HG02623 (cell line): Measurements from ENCODE around the gene RASD2.

Experiments
- ATAC-seq: cut with Tn5 transposase; IDR thresholded peaks from one replicate; pipeline ENCODE4 v1.9.1; 2021; ENCODE audit warnings: moderate library complexity; ENCODE audit not compliant: unreplicated experiment

The RASD2 gene

GRCh38 chr22:35539910-35540594 lies 579 bp upstream of the RASD2 start:
- no peak for ATAC-seq

GRCh38 chr22:35541254-35541748 lies 670 bp downstream of the RASD2 start:
- no peak for ATAC-seq

DNA sequence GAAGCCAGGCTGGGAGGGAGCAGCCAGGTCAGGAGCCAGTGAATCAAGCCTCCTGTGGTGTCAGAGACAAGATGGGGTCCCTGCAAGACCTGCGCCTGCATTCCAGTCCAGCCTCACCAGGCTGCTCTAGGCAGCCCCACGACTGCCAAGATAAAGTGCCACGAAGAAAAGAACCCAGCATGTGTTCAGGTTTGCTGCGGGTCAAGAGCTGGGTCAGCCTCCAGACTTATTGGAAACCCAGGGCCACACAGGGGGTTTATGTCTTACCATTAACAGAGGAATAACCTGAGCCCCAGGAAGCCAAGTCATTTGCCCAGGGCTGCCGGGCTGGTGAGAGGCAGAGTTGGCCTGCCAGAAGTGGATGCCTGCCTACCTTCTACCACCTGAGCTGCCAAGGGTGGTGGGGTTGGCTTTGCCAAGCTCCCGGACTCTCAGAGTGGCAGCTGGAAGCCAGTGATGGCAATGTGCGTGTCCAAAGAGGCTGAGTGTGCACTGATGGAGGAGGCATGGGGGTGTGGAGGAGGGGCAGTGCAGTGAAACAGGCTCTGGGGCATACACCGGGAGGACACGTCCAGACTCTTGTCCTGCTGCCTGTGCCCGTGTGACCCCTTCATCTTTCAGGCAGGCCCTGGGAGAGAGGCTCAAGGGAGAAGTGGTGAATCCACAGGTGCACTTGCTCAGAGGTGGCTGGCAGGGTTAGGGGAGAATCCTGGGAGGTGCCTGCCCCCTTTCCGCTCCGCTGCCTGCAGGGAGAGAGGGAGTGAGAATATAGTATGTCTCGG lies 1.7 kb downstream of the RASD2 start:
- ATAC-seq = no peak

- ATAC-seq = no peak
These were observed 2.4 kb downstream of the RASD2 start for GRCh38 chr22:35542939-35543516.

GRCh38 chr22:35543702-35544101 lies 3.1 kb downstream of the RASD2 start:
- no peak for ATAC-seq

- ATAC-seq = no peak
These were observed 3.6 kb downstream of the RASD2 start for GRCh38 chr22:35544189-35544588.

DNA sequence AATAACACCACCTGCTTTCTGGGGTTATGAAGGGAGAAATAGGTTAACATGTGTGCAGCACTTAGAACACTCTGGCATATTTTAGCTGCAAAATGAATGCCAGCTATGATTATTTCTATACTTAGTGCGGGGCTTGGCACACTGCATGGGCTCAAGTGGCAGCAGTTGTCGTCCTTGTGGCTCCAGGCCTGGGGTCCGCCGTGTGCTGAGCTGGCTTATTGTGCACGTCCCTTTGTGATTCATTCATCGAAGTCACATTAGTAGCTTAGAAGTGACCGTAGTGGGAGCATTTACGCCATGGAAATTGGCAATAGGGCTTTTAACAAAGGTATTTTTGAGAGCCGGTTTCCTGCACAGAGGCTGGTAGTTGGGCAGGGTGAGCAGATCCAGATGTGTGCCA lies 4.2 kb downstream of the RASD2 start:
- no peak for ATAC-seq

DNA sequence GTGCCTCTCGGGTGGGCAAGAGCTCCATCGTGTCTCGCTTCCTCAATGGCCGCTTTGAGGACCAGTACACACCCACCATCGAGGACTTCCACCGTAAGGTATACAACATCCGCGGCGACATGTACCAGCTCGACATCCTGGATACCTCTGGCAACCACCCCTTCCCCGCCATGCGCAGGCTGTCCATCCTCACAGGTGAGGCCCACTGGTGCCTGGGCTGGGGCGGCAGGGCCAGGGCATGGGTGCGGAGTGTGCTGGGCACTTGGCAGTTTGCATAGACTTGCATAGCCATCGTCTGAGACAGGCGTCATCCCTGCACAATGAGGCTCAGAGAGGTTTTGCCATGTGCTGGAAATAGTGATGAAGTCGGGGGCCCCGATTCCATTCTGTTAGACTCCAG lies 6.3 kb downstream of the RASD2 start:
- no peak for ATAC-seq

DNA sequence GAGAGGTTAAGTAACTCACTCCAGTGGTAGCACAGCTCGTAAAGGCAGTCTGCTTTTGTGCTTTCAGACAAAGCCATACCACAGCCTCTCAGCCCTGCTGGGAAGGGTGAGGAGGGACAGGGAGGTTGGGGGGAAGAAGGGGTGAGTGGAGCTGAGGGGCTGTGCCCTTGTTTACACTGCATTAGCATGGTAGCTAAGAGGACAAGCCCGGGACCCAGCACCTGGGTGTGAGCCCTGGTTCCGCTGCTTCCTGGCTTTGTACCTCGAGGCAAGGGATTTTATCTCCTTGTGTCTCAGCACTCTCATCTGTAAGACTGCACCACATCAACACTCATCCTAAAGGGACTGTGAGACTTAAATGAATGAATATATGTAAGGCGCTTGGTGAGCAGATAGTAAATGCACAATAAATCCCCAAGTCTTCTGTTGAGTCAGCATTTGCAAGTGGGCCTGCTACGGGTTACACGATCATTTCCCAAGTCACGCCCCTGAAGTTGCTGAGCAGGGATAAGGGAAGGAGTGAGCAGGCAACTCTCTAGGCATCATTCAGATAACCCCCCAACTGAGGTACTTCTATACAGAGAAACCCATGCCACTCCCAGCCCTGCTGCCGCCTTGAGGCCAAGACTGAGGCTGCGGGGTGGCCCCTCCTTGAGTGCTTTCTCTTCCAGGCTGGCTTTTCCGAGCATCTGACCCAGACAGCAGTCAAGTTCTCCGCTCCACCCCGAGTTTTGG lies 7.5 kb downstream of the RASD2 start:
- no peak for ATAC-seq

DNA sequence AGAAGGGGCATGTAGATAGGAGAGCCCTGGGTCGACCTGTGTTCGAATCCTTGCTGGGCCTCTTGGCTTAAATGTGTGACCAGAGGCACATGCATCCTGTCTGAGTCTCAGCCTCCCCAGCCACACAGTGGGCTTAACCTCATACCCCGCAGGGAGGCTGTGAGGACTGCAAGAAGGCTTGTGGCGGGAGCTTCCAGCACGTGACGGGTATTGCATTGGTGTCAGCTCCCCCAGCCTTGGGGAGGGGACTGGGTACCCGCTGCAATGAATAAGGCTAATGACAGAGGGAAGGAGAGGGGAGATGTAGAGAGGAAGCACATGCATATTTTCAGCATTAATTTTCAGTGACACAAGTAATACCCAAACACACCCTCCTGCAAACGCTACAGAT lies 8.1 kb downstream of the RASD2 start:
- ATAC-seq = no peak

DNA sequence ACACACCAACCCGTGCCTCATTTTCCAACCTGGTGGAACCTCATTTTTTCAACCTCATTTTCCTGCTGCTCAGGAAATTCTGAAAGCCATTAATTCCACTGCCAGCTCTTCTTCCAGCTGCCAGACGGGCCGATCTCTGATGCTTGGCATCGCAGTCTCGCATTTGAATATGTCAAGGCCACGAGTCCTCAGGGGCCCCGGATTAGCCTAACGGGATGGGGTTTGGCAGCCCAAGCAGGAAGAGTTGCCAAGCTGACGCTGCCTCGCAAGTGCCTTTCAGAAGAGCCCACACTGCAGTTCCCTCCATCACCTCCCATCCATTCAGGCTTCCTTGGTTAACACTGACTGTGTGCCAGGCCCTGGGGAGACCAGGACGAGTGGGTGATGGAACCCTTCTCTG lies 8.7 kb downstream of the RASD2 start:
- no peak for ATAC-seq

GRCh38 chr22:35551549-35552177 lies 11.0 kb downstream of the RASD2 start:
- no peak for ATAC-seq

- no peak for ATAC-seq
These were observed 11.7 kb downstream of the RASD2 start for GRCh38 chr22:35552196-35552842.

GRCh38 chr22:35552846-35553245 lies 12.2 kb downstream of the RASD2 start:
- ATAC-seq = no peak

GRCh38 chr22:35553341-35553740 lies 12.7 kb downstream of the RASD2 start:
- no peak for ATAC-seq

DNA sequence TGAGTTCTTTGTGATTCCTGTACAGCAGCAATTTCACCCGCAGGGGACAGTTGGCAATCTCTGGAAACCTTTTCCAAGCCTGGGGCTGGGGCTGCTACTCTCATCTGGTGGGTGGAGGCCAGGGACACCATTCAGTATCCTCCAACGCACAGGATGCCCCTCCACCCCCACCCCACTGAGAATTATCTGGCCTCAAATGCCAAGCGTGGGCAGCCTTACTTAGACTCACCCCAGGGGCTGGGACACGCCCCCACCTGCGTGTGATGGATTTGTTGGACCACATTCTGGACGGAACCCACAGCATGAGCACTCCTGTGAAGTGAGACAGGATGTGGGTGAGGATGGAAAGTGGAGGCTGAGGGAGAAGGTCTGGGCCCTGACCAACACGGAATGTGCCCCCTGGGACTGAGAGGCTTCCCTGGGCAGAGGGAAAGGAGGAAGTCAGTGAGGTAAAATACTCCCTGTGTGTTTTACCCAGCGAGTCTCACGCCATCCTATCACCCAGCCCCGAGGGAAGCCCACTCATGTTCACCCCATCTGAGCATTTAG lies 13.7 kb downstream of the RASD2 start:
- ATAC-seq = no peak

- ATAC-seq = no peak
These were observed 14.9 kb downstream of the RASD2 start for GRCh38 chr22:35555483-35555890.

DNA sequence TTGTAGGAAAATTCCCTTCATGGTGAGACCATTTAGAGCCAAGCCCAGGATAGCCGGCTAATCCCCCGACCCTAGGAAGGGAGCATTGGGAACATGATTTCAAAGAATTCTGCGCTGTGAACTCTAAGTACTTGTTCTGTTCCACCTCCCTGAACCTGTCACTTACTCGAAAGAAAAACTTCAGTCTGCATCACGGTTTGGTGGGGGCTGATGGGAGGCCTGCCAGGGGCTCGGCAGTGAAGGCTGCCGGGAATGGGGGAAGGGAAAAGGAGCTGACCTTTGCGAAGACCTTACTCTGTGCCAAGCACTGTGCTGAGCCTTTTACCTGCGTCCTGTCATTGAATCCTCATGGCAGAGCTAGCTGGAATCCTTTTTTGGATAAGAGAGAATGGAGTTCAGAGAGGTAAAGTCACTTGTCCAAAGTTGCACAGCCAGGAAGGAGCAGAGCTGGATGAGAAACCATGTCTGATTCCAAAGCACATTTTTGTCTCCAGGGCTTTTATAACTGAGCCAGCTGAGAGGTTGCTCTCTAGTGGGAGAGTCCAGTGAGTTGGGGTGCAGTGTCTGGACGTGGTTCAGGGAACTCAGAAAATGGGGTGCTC lies 15.4 kb downstream of the RASD2 start:
- no peak for ATAC-seq

DNA sequence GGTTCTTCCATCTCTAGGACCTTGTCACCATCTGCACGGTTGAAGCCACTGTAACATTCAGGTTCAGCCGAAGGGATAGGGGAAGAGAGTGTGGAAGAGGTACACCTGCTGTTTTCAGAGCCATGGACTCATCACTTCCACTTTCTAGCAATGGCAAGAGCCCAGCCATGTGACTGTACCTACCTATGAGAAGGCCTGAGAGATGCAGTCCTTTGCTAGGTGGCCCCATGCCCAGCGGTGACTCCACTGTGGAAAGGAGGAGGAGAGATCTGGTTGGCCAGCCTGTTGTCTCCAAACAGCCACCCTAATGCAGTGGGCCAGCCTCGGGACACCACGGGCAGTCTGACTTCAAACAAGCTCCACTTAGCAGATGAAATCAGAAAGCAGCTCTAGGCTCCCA lies 16.0 kb downstream of the RASD2 start:
- no peak for ATAC-seq

DNA sequence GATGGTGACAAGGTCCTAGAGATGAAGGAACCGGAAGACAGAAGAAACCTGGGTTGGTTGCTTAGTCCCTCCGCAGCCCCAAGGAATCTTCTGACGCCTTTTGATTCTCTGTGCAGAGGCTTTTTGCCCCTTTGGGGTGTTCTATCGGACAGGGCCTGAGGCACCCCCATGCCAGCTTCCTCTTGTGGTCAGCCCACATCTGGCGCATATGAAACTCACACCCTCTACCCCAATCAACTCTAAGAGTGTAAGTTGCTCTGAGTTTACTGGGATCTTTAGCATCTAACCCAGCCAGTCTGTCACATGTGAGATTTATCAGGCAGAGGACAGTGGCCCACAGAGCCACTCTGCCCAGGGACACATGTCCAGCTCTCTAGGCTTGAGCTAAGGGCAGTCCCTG lies 17.4 kb downstream of the RASD2 start:
- ATAC-seq = no peak
